Activated B cell treated with CpG ODN at 0.5 μM for 24 hours (primary cell): ENCODE data around the gene KLHL29. TPM values are rescaled to one million over a fixed set of nuclear protein-coding genes. Genes with fewer than 3 reads are reported as not detected.

Experiments
- ATAC-seq: fragments of 200-7000 bp; cut with Tn5 transposase; one replicate; pipeline ENCODE4 v1.10.0; 2021; ENCODE audit warnings: low read depth, mild to moderate bottlenecking, moderate library complexity
- CTCF ChIA-PET: fragments of 350-600 bp; sonication (Branson Sonifier 250); formaldehyde crosslinking; loops from one replicate; lab custom pipeline; 2021; ENCODE audit warnings: antibody characterized with exemption; lab: Charles Lee
- POLR2A ChIA-PET: fragments of 350-600 bp; sonication (Branson Sonifier 250); formaldehyde crosslinking; loops from one replicate; lab custom pipeline; 2021; ENCODE audit warnings: antibody characterized with exemption; lab: Charles Lee
- DNase-seq: peaks from one replicate; pipeline ENCODE4 v3.0.0; 2022
- H3K27ac Mint-ChIP-seq: one replicate; pipeline ENCODE4 v1.8.0; 2020; ENCODE audit warnings: mixed read lengths
- H3K27me3 Mint-ChIP-seq: one replicate; pipeline ENCODE4 v1.8.0; 2021; ENCODE audit warnings: mixed read lengths
- H3K36me3 Mint-ChIP-seq: one replicate; pipeline ENCODE4 v1.8.0; 2021; ENCODE audit warnings: low read depth, mixed read lengths
- H3K4me1 Mint-ChIP-seq: one replicate; pipeline ENCODE4 v1.8.0; 2021; ENCODE audit warnings: mixed read lengths
- H3K4me3 Mint-ChIP-seq: one replicate; pipeline ENCODE4 v1.8.0; 2020; ENCODE audit warnings: mild to moderate bottlenecking, mixed read lengths
- H3K9me3 Mint-ChIP-seq: one replicate; pipeline ENCODE4 v1.8.0; 2020; ENCODE audit warnings: mixed read lengths
- intact Hi-C: fragments of 100-400 bp; cut with micrococcal nuclease; formaldehyde crosslinking; loops from one replicate; pipeline ENCODE4 v1.15.1; 2024
- total RNA-seq: library from RNA; stranded (reverse); gene quantifications from 2 replicates; pipeline ENCODE4 v1.2.3, GENCODE V29; 2022
- TF ChIP-seq, protein P1 (sequence below): fragments of 200-600 bp; IDR thresholded peaks from one replicate; pipeline ENCODE4 v1.8.0; 2022; ENCODE audit warnings: antibody characterized with exemption, mild to moderate bottlenecking

KLHL29 gene
- total RNA-seq, 1 donor from 2014 or later, result 2.5 TPM

- no peaks in the 10 kb centered on the region for H3K27me3 Mint-ChIP-seq
- H3K9me3 Mint-ChIP-seq, result no peaks in the 10 kb centered on the region
- H3K27ac Mint-ChIP-seq, result no peak overlapping the region
- DNase-seq, result no peak
- no peak for ATAC-seq
- ChIA-PET CTCF (no interaction called here), POLR2A (no interaction called here)
- TF ChIP-seq, protein P1, sequence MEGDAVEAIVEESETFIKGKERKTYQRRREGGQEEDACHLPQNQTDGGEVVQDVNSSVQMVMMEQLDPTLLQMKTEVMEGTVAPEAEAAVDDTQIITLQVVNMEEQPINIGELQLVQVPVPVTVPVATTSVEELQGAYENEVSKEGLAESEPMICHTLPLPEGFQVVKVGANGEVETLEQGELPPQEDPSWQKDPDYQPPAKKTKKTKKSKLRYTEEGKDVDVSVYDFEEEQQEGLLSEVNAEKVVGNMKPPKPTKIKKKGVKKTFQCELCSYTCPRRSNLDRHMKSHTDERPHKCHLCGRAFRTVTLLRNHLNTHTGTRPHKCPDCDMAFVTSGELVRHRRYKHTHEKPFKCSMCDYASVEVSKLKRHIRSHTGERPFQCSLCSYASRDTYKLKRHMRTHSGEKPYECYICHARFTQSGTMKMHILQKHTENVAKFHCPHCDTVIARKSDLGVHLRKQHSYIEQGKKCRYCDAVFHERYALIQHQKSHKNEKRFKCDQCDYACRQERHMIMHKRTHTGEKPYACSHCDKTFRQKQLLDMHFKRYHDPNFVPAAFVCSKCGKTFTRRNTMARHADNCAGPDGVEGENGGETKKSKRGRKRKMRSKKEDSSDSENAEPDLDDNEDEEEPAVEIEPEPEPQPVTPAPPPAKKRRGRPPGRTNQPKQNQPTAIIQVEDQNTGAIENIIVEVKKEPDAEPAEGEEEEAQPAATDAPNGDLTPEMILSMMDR, result no peak
- H3K4me1 Mint-ChIP-seq, result no peaks in the 10 kb centered on the region
- no peak overlapping the region for H3K4me3 Mint-ChIP-seq
- intact Hi-C loops, result no loop called here
- H3K36me3 Mint-ChIP-seq, result no peaks in the 10 kb centered on the region
Measured at GRCh38 chr2:23589220-23589647, 204.3 kb downstream of the KLHL29 start.

DNA sequence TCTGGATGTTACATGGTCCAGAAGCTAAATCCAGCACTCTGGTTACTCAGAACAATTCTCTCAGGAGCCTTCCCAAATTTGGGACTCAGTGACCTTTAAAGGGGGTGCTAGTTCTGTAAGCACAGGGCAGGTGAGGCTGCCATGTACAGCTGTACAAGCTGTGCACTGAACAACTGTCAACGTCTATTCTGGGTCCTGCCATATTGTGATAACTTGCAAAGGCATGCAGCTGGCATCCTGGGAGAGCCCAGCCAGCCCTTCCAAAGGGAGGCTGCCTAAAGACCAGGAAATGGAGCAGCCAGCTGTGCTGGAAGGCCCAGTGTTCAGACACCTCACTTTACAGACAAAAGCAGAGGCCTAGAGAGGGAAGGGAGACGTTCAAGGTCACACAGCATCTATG lies 204.8 kb downstream of the KLHL29 start:
- ChIA-PET CTCF (no interaction called here), POLR2A (no interaction called here)
- DNase-seq (no peak), ATAC-seq (no peak)
- Mint-ChIP-seq H3K4me1 (no peaks in the 10 kb centered on the region), H3K9me3 (no peaks in the 10 kb centered on the region), H3K27me3 (no peaks in the 10 kb centered on the region), H3K4me3 (no peak overlapping the region), H3K27ac (no peak overlapping the region), H3K36me3 (no peaks in the 10 kb centered on the region)
- TF ChIP-seq, protein P1, result no peak
- intact Hi-C loops, result no loop called here

GRCh38 chr2:23590241-23590869 lies 205.4 kb downstream of the KLHL29 start:
- ATAC-seq, result no peak
- Mint-ChIP-seq H3K27me3 (no peaks in the 10 kb centered on the region), H3K36me3 (no peaks in the 10 kb centered on the region), H3K4me1 (no peaks in the 10 kb centered on the region), H3K4me3 (no peak overlapping the region), H3K9me3 (no peaks in the 10 kb centered on the region), H3K27ac (no peak overlapping the region)
- TF ChIP-seq, protein P1, result no peak
- no peak for DNase-seq
- ChIA-PET CTCF (no interaction called here), POLR2A (no interaction called here)
- intact Hi-C loops, result no loop called here

- Mint-ChIP-seq H3K4me3 (no peak overlapping the region), H3K27me3 (no peaks in the 10 kb centered on the region), H3K27ac (no peak overlapping the region), H3K9me3 (no peaks in the 10 kb centered on the region), H3K4me1 (no peaks in the 10 kb centered on the region), H3K36me3 (no peaks in the 10 kb centered on the region)
- ChIA-PET CTCF (no interaction called here), POLR2A (no interaction called here)
- DNase-seq (no peak), ATAC-seq (no peak)
- TF ChIP-seq, protein P1, result no peak
- intact Hi-C loops, result no loop called here
Measured at GRCh38 chr2:23591111-23591510, 206.1 kb downstream of the KLHL29 start.

GRCh38 chr2:23592061-23592685 lies 207.2 kb downstream of the KLHL29 start:
- DNase-seq (no peak), ATAC-seq (no peak)
- no peak overlapping the region for H3K4me3 Mint-ChIP-seq
- intact Hi-C loops, result no loop called here
- TF ChIP-seq, protein P1, result no peak
- ChIA-PET CTCF (no interaction called here), POLR2A (no interaction called here)
- H3K27me3 Mint-ChIP-seq, result no peaks in the 10 kb centered on the region
- H3K36me3 Mint-ChIP-seq, result no peaks in the 10 kb centered on the region
- H3K4me1 Mint-ChIP-seq, result no peaks in the 10 kb centered on the region
- H3K9me3 Mint-ChIP-seq, result no peaks in the 10 kb centered on the region
- H3K27ac Mint-ChIP-seq, result no peak overlapping the region
